K562 (cell line): ENCODE results near the gene MYO15B. TPM values are rescaled to one million over a fixed set of nuclear protein-coding genes. Genes with fewer than 3 reads are reported as not detected.

Source experiments
- ATAC-seq: fragments of 200-7000 bp; cut with Tn5 transposase; 3 replicates; pipeline ENCODE4 v1.9.1; 2020; ENCODE audit warnings: moderate library complexity
- BruUV-seq: library from RNA; stranded (reverse); fragments of 400-500 nt; replicated peaks from 2 replicates; lab custom pipeline; 2021; lab: Mats Ljungman, UMichigan
- CTCF ChIA-PET: fragments of 300-600 bp; formaldehyde crosslinking; extraction: SDS; loops from one replicate; lab custom pipeline; 2021; ENCODE audit warnings: low intra/inter-chr PET ratio; lab: Yijun Ruan, JAX
- POLR2A ChIA-PET: fragments of 300-600, 350-650 bp; sonication (Branson Sonifier 250); formaldehyde crosslinking; extraction: SDS; loops from one replicate; lab custom pipeline; 2021; ENCODE audit warnings: antibody characterized with exemption, inconsistent platforms; lab: Yijun Ruan, JAX
- DNase-seq, 4 experiments: peaks; one replicate each; pipeline versions ENCODE4 v3.0.0 to v3.0.0-alpha.2; 2011 to 2018; ENCODE audit warnings: low spot score in 3 of 4, mixed read lengths in 3 of 4; ENCODE audit errors: extremely low read depth in 1 of 4
- FAIRE-seq: peaks from 2 replicates; lab custom pipeline; 2011; peaks lifted over from hg19 to GRCh38; lab: Jason Lieb, UNC
- H2AFZ ChIP-seq: 2 replicates; pipeline ENCODE4 v1.6.0; 2011; ENCODE audit warnings: low read depth, low read length, control low read depth, inconsistent platforms
- H3K27ac ChIP-seq: fragments of 200-600 bp; 3 replicates; pipeline ENCODE4 v1.8.0; 2011; ENCODE audit warnings: low read depth, mild to moderate bottlenecking, control low read depth, inconsistent platforms, low read length, moderate library complexity, mixed read lengths; ENCODE audit errors: extremely low read depth
- H3K27me3 ChIP-seq, 2 experiments: fragments of 300-600 bp in 1 of 2; 2 replicates in 1 of 2; 3 replicates in 1 of 2; pipeline versions ENCODE4 v1.6.0 to v1.8.0; 2011; ENCODE audit warnings: inconsistent platforms in 2 of 2, low read length in 2 of 2, mild to moderate bottlenecking in 1 of 2, mixed read lengths in 1 of 2, moderate library complexity in 1 of 2; ENCODE audit not compliant: control insufficient read depth in 2 of 2, insufficient read depth in 2 of 2
- H3K36me3 ChIP-seq: fragments of 300-600 bp; 3 replicates; pipeline ENCODE4 v1.8.0; 2011; ENCODE audit warnings: mild to moderate bottlenecking, low read length, inconsistent platforms; ENCODE audit not compliant: control insufficient read depth, insufficient read depth
- H3K4me1 ChIP-seq, 2 experiments: fragments of 200-600 bp in 1 of 2; replicated peaks in 1 of 2; 2 replicates in 1 of 2; 3 replicates in 1 of 2; pipeline versions ENCODE4 v1.5.1 to v1.8.0; 2011; ENCODE audit warnings: inconsistent platforms in 2 of 2, low read length in 2 of 2, mild to moderate bottlenecking in 1 of 2, mixed read lengths in 1 of 2, moderate library complexity in 1 of 2; ENCODE audit not compliant: control insufficient read depth in 2 of 2, insufficient read depth in 2 of 2
- H3K4me2 ChIP-seq: 2 replicates; pipeline ENCODE4 v1.6.1; 2011; ENCODE audit warnings: low read length, control low read depth, inconsistent platforms, mixed read lengths; ENCODE audit not compliant: insufficient read depth
- H3K4me3 ChIP-seq: fragments of 200-600 bp; sonication (generic), shearing (Covaris generic); 2 replicates; pipeline ENCODE4 v1.5.1; 2016; ENCODE audit warnings: control low read depth, inconsistent platforms
- H3K79me2 ChIP-seq: fragments of 200-600 bp; 3 replicates; pipeline ENCODE4 v1.8.0; 2011; ENCODE audit warnings: low read length, inconsistent platforms; ENCODE audit not compliant: control insufficient read depth, insufficient read depth
- H3K9ac ChIP-seq, 2 experiments: 2 replicates each; pipeline versions ENCODE4 v1.6.0 to v1.6.1; 2011; ENCODE audit warnings: low read depth in 2 of 2, low read length in 2 of 2, control low read depth in 1 of 2, inconsistent platforms in 1 of 2, mild to moderate bottlenecking in 1 of 2, mixed read lengths in 1 of 2; ENCODE audit not compliant: insufficient read depth in 1 of 2
- H3K9me1 ChIP-seq: one replicate; pipeline ENCODE4 v1.6.0; 2011; ENCODE audit warnings: inconsistent platforms, mild to moderate bottlenecking, low read length, moderate library complexity; ENCODE audit not compliant: control insufficient read depth, insufficient read depth
- H3K9me3 ChIP-seq: replicated peaks from 2 replicates; pipeline ENCODE4 v1.5.1; 2011; ENCODE audit warnings: low read depth, low read length, inconsistent platforms; ENCODE audit not compliant: control insufficient read depth, insufficient read depth
- H4K20me1 ChIP-seq: replicated peaks from 2 replicates; pipeline ENCODE4 v1.6.1; 2011; ENCODE audit warnings: low read length, inconsistent platforms, mixed read lengths; ENCODE audit not compliant: control insufficient read depth, insufficient read depth
- ATF1 ChIP-seq, 2 experiments: fragments of 450-650 bp in 1 of 2; IDR thresholded peaks; 2 replicates each; pipeline ENCODE4 v1.6.1; 2016; ENCODE audit warnings: missing compliant biosample characterization in 1 of 2, missing genetic modification characterization in 1 of 2
- ESRRA ChIP-seq: fragments of 450-650 bp; IDR thresholded peaks from 2 replicates; pipeline ENCODE4 v1.6.1; 2014; ENCODE audit warnings: low read depth, mild to moderate bottlenecking, moderate library complexity, borderline replicate concordance
- MBD2 ChIP-seq: sonication (generic); IDR thresholded peaks from 2 replicates; pipeline ENCODE4 v1.6.1; 2016; ENCODE audit warnings: low read depth, borderline replicate concordance
- POLR2G ChIP-seq: fragments of 200-400 bp; formaldehyde crosslinking; IDR thresholded peaks from 2 replicates; pipeline ENCODE4 v1.6.1; 2017; ENCODE audit warnings: low read depth, mild to moderate bottlenecking, antibody characterized with exemption, low read length, moderate library complexity
- U2AF2 ChIP-seq: fragments of 200-400 bp; formaldehyde crosslinking; optimal IDR thresholded peaks from 2 replicates; pipeline ENCODE3; 2017; ENCODE audit warnings: low read depth, mild to moderate bottlenecking, low read length
- ZNF764 ChIP-seq: fragments of 250-450 bp; sonication (Bioruptor Pico); IDR thresholded peaks from 2 replicates; pipeline ENCODE4 v1.4.0; 2020; ENCODE audit warnings: low read depth, mild to moderate bottlenecking, moderate library complexity
- WGBS: fragments of 100-300 bp; shearing (Covaris generic); methylation state at CpG from one replicate; pipeline ENCODE4 v1.1.6; 2016; ENCODE audit warnings: low coverage, mixed read lengths; ENCODE audit not compliant: insufficient coverage; ENCODE audit errors: missing lambda C conversion rate; 5-methylcytosine and 5-hydroxymethylcytosine counted together
- in situ Hi-C: fragments of 300-500 bp; cut with MboI; formaldehyde crosslinking; loops from 4 replicates; pipeline ENCODE4 v1.15.0; 2018; ENCODE audit warnings: inconsistent platforms, mixed read lengths
- intact Hi-C: fragments of 100-400 bp; cut with micrococcal nuclease; formaldehyde crosslinking; loops from 2 replicates; pipeline ENCODE4 v1.14.2; 2022
- polyA plus RNA-seq, 8 experiments: library from polyadenylated mRNA; depleted of rRNA in 4 of 8; stranded (reverse) in 5 of 8; unstranded in 3 of 8; fragments of >200 nt; fragmentation: Nextera tagmentation in 2 of 8; fragmentation: Illumina TruSeq in 1 of 8; extraction: Ambion mirVana in 2 of 8; extraction: Trizol in 1 of 8; gene quantifications; 2 replicates each; pipeline versions ENCODE4 v1.2.1 to v1.2.3, GENCODE V29; 2011 to 2014; ENCODE audit warnings: inconsistent platforms in 1 of 8, missing spikeins in 1 of 8
- total RNA-seq, 7 experiments: library from RNA; depleted of rRNA in 6 of 7; stranded (reverse); fragments of >200 nt in 6 of 7; fragmentation: Illumina TruSeq in 2 of 7; extraction: Trizol in 2 of 7; gene quantifications; 2 replicates each; pipeline versions ENCODE4 v1.2.1 to v1.2.3, GENCODE V29; 2011 to 2021; ENCODE audit warnings: low replicate concordance in 1 of 7

MYO15B gene
- total and polyA plus RNA-seq, 9 of the 15 experiments (the other 6 are each of a cell fraction or from before 2014, with no cell fraction given), result 0.05 to 3.1 (median 0.83) TPM; not detected in 2

DNA sequence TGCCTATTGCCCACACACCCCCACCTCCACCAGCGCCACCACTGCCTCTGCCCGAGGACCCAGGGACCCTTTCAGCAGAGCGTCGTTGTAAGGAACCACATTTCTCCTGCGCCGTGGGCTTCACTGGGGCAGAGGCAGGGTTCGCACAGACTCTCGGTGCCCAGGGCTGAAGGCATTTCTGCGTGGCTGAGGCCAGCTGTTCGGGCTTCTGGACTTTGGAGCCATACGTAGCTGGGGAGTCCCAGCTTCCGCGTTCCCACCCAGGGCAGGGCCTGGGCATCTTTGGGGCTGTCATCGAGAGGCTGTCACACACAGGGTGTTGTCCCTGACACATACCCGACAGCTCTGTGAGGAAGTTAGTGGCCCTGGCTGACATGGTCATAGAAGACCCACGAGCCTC, 29.6 kb downstream of the MYO15B start:
- no peaks in the 10 kb centered on the region for H3K79me2 ChIP-seq
- BruUV-seq, result no TSS peak
- H3K9ac ChIP-seq, result peak overlapping the region in 1 of 2 experiments; percentile 35; a peak in 1 of 4 replicates
- H3K27me3 ChIP-seq, result peaks cover 15 to 74% of the 10 kb centered on the region in 2 experiments; a peak in 4 of 5 replicates
- peaks cover 0 to 84% of the 10 kb centered on the region in 2 experiments; a peak in 3 of 5 replicates for H3K4me1 ChIP-seq
- no peaks in the 10 kb centered on the region for H3K36me3 ChIP-seq
- in situ Hi-C loops, result loop anchor here (5.0 kb wide), 1 partner anchor 130 kb away; no protein-coding TSS in a partner anchor
- H3K9me1 ChIP-seq, result no peaks in the 10 kb centered on the region
- H3K4me2 ChIP-seq, result no peak overlapping the region
- intact Hi-C loops, result loop anchor here (10.0 kb wide), 1 partner anchor 192 kb away; no protein-coding TSS in a partner anchor
- no peak for DNase-seq
- H2AFZ ChIP-seq, result no peak overlapping the region
- ChIA-PET POLR2A (interaction anchor here (0.7 to 0.9 kb wide), 2 partner anchors 17 to 18 kb away, joined by 4 to 5 read pairs; no protein-coding TSS in a partner anchor), CTCF (no interaction called here)
- FAIRE-seq, result no peak
- no peak for TF ChIP-seq ATF1 (CRISPR knock-in tag; IDR thresholded peaks at IDR 0.05)
- TF ChIP-seq ATF1 (tag; IDR thresholded peaks at IDR 0.05), result no peak
- 0 out of 2 replicates have a peak, but pooled peaks have one; percentile 10 for TF ChIP-seq POLR2G
- TF ChIP-seq U2AF2, result no peak
- no peak for TF ChIP-seq ESRRA
- H3K4me3 ChIP-seq, result no peak overlapping the region
- peaks cover 11% of the 10 kb centered on the region for H4K20me1 ChIP-seq
- H3K9me3 ChIP-seq, result no peaks in the 10 kb centered on the region
- WGBS, result 30% methylated on average over 12 of the region's 16 CpGs
- H3K27ac ChIP-seq, result no peak overlapping the region
- no peak for ATAC-seq

DNA sequence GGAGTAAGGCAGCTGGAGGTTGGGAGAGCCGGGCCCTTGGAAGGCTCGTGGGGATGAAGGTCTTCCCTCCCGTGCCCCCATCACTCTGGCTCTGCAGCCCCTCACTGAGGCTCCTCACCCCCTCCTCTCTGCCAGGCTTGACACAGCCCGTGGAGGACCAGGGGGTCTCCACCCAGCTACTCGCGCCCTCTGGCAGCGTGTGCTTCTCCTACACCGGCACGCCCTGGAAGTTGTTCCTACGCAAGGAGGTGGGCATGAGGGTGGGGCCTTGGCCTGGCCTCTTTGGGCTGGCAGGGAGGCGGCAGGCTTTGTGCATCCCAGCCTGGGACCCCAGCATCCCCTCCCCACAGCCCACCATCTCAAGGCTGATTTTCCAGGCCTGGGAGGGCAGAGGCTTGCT, 30.1 kb downstream of the MYO15B start:
- BruUV-seq, result no TSS peak
- FAIRE-seq (no peak), DNase-seq (no peak), ATAC-seq (no peak)
- H3K9ac ChIP-seq, result 0 out of 4 replicates have a peak overlapping the region, but pooled peaks of 1 of the 2 experiments have one; percentile 35
- H3K4me3 ChIP-seq, result no peak overlapping the region
- H3K27ac ChIP-seq, result no peak overlapping the region
- H3K4me2 ChIP-seq, result no peak overlapping the region
- no peaks in the 10 kb centered on the region for H3K9me1 ChIP-seq
- intact Hi-C loops, result loop anchor here (10.0 kb wide), 1 partner anchor 193 kb away; no protein-coding TSS in a partner anchor
- H3K36me3 ChIP-seq, result no peaks in the 10 kb centered on the region
- H4K20me1 ChIP-seq, result peaks cover 15% of the 10 kb centered on the region
- H3K9me3 ChIP-seq, result no peaks in the 10 kb centered on the region
- H2AFZ ChIP-seq, result no peak overlapping the region
- ChIA-PET POLR2A (interaction anchor here (0.7 to 0.9 kb wide), 2 partner anchors 16 to 19 kb away, joined by 4 to 5 read pairs; no protein-coding TSS in a partner anchor), CTCF (no interaction called here)
- H3K4me1 ChIP-seq, result peaks cover 0 to 84% of the 10 kb centered on the region in 2 experiments; a peak in 3 of 5 replicates
- peaks cover 12 to 74% of the 10 kb centered on the region in 2 experiments; a peak in 4 of 5 replicates for H3K27me3 ChIP-seq
- H3K79me2 ChIP-seq, result no peaks in the 10 kb centered on the region
- 28% methylated on average over 11 of the region's 11 CpGs for WGBS
- no peak for TF ChIP-seq ZNF764 (CRISPR knock-in tag)
- no peak for TF ChIP-seq MBD2
- TF ChIP-seq POLR2G, result 0 out of 2 replicates have a peak, but pooled peaks have one; percentile 4
- TF ChIP-seq, all 486 proteins: peak for 1
- in situ Hi-C loops, result loop anchor here (5.0 kb wide), 1 partner anchor 130 kb away; no protein-coding TSS in a partner anchor
